GM23338 (cell line): ENCODE measurements around the gene SRCAP. TPM values are rescaled to one million over a fixed set of nuclear protein-coding genes. Genes with fewer than 3 reads are reported as not detected.

ENCODE experiments used
- ATAC-seq: fragments of 200-7000 bp; cut with Tn5 transposase; 3 replicates; pipeline ENCODE4 v1.9.1; 2020
- DNase-seq: peaks from one replicate; pipeline ENCODE4 v3.0.0-alpha.2; 2015; ENCODE audit warnings: low spot score
- H2AFZ ChIP-seq: fragments of 200-600 bp; sonication (generic); 2 replicates; pipeline ENCODE4 v1.8.0; 2016; ENCODE audit warnings: antibody characterized with exemption, mild to moderate bottlenecking, moderate library complexity
- H3F3A ChIP-seq: fragments of 200-600 bp; sonication (generic); replicated peaks from 2 replicates; pipeline ENCODE4 v1.8.0; 2017; ENCODE audit warnings: antibody characterized with exemption, mixed run types, low read depth
- H3K27ac ChIP-seq: fragments of 200-600 bp; sonication (generic); 2 replicates; pipeline ENCODE4 v1.6.1; 2016; ENCODE audit warnings: low read depth
- H3K27me3 ChIP-seq: fragments of 200-600 bp; sonication (generic); 2 replicates; pipeline ENCODE4 v1.8.0; 2016; ENCODE audit warnings: mild to moderate bottlenecking, mixed run types, moderate library complexity; ENCODE audit not compliant: insufficient read depth
- H3K36me3 ChIP-seq: fragments of 200-600 bp; sonication (generic); 2 replicates; pipeline ENCODE4 v1.8.0; 2016; ENCODE audit warnings: mild to moderate bottlenecking; ENCODE audit not compliant: insufficient read depth
- H3K4me1 ChIP-seq: fragments of 200-600 bp; sonication (generic); 2 replicates; pipeline ENCODE4 v1.8.0; 2016; ENCODE audit warnings: mild to moderate bottlenecking, moderate library complexity; ENCODE audit not compliant: insufficient read depth
- H3K4me2 ChIP-seq: fragments of 200-600 bp; sonication (generic); 2 replicates; pipeline ENCODE4 v1.7.1; 2017; ENCODE audit warnings: mixed run types
- H3K4me3 ChIP-seq: fragments of 200-600 bp; sonication (generic); 2 replicates; pipeline ENCODE4 v1.6.1; 2016; ENCODE audit warnings: mixed run types
- H3K79me2 ChIP-seq: fragments of 200-600 bp; sonication (generic); replicated peaks from 2 replicates; pipeline ENCODE4 v1.8.0; 2017; ENCODE audit warnings: mild to moderate bottlenecking; ENCODE audit not compliant: insufficient read depth
- H3K9me2 ChIP-seq: fragments of 200-600 bp; sonication (generic); 2 replicates; pipeline ENCODE4 v1.8.0; 2017; ENCODE audit not compliant: insufficient read depth
- H4K20me1 ChIP-seq: fragments of 200-600 bp; sonication (generic); replicated peaks from 2 replicates; pipeline ENCODE4 v1.8.0; 2017; ENCODE audit warnings: mild to moderate bottlenecking; ENCODE audit not compliant: insufficient read depth
- H3K27ac Mint-ChIP-seq: 2 replicates; pipeline ENCODE4 v1.8.0; 2020; ENCODE audit warnings: inconsistent platforms, mild to moderate bottlenecking, moderate library complexity, mixed read lengths
- H3K27me3 Mint-ChIP-seq: 3 replicates; pipeline ENCODE4 v1.8.0; 2022; ENCODE audit warnings: low read depth, mild to moderate bottlenecking, moderate library complexity, mixed read lengths, inconsistent platforms; ENCODE audit not compliant: insufficient read depth, poor library complexity
- H3K36me3 Mint-ChIP-seq: 3 replicates; pipeline ENCODE4 v1.8.0; 2021; ENCODE audit warnings: low read depth, mild to moderate bottlenecking, inconsistent platforms, moderate library complexity, mixed read lengths
- H3K4me1 Mint-ChIP-seq: 3 replicates; pipeline ENCODE4 v1.8.0; 2020; ENCODE audit warnings: mild to moderate bottlenecking, inconsistent platforms, mixed read lengths
- H3K4me3 Mint-ChIP-seq: 3 replicates; pipeline ENCODE4 v1.8.0; 2021; ENCODE audit warnings: moderate library complexity, mild to moderate bottlenecking, inconsistent platforms, mixed read lengths
- H3K9me3 Mint-ChIP-seq: 3 replicates; pipeline ENCODE4 v1.8.0; 2020; ENCODE audit warnings: moderate library complexity, mild to moderate bottlenecking, inconsistent platforms, mixed read lengths
- CREB1 ChIP-seq: fragments of 250-450 bp; sonication (Bioruptor Pico); IDR thresholded peaks from 2 replicates; pipeline ENCODE4 v1.5.0; 2020; ENCODE audit warnings: low read depth, mild to moderate bottlenecking, moderate library complexity
- EZH2 ChIP-seq: fragments of 200-600 bp; sonication (generic); IDR thresholded peaks from one replicate; pipeline ENCODE4 v1.8.0; 2017; ENCODE audit warnings: antibody characterized with exemption, mild to moderate bottlenecking, low read depth; ENCODE audit not compliant: unreplicated experiment
- EZH2phosphoT487 ChIP-seq: fragments of 200-600 bp; sonication (generic); IDR thresholded peaks from one replicate; pipeline ENCODE4 v1.8.1; 2018; ENCODE audit warnings: antibody characterized with exemption; ENCODE audit not compliant: unreplicated experiment
- JUNB ChIP-seq: IDR thresholded peaks from one replicate; pipeline ENCODE4 v1.6.1; 2016; ENCODE audit warnings: antibody characterized with exemption; ENCODE audit not compliant: unreplicated experiment
- NANOG ChIP-seq: IDR thresholded peaks from 2 replicates; pipeline ENCODE4 v1.6.1; 2016; ENCODE audit warnings: antibody characterized with exemption, borderline replicate concordance
- POLR2AphosphoS5 ChIP-seq: IDR thresholded peaks from 2 replicates; pipeline ENCODE4 v1.6.1; 2016; ENCODE audit warnings: antibody characterized with exemption, low read depth
- STAT1 ChIP-seq: IDR thresholded peaks from one replicate; pipeline ENCODE4 v1.6.1; 2016; ENCODE audit warnings: antibody characterized with exemption; ENCODE audit not compliant: unreplicated experiment
- ZNF114 ChIP-seq: fragments of 250-450 bp; sonication (Bioruptor Pico); IDR thresholded peaks from 2 replicates; pipeline ENCODE4 v1.5.0; 2020; ENCODE audit warnings: mild to moderate bottlenecking, moderate library complexity
- ZNF331 ChIP-seq: fragments of 250-450 bp; sonication (Bioruptor Pico); IDR thresholded peaks from 2 replicates; pipeline ENCODE4 v1.5.0; 2020; ENCODE audit warnings: low read depth, mild to moderate bottlenecking, moderate library complexity
- polyA plus RNA-seq: library from polyadenylated mRNA; unstranded; fragments of >200 nt; fragmentation: Nextera tagmentation; extraction: Ambion mirVana; gene quantifications from 2 replicates; pipeline ENCODE4 v1.2.1, GENCODE V29; 2016
- total RNA-seq: library from RNA; depleted of rRNA; stranded (reverse); fragments of >200 nt; shearing (Covaris generic); gene quantifications from 2 replicates; pipeline ENCODE4 v1.2.3, GENCODE V29; 2014
- TF ChIP-seq, protein P1 (sequence below): IDR thresholded peaks from 2 replicates; pipeline ENCODE4 v1.6.1; 2016; ENCODE audit warnings: antibody characterized with exemption
- TF ChIP-seq, protein P2 (sequence below): fragments of 250-450 bp; sonication (Bioruptor Pico); IDR thresholded peaks from 2 replicates; pipeline ENCODE4 v1.5.0; 2020; ENCODE audit warnings: mild to moderate bottlenecking, moderate library complexity
- TF ChIP-seq, protein P3 (sequence below), 2 experiments: fragments of 200-600 bp in 1 of 2; sonication (generic) in 1 of 2; conservative IDR thresholded peaks; 2 replicates each; pipeline versions ENCODE4 v1.5.1 to v1.6.1; 2016 to 2017; ENCODE audit warnings: antibody characterized with exemption in 2 of 2, low read depth in 2 of 2, mild to moderate bottlenecking in 2 of 2, moderate library complexity in 1 of 2
- TF ChIP-seq, protein P4 (sequence below): IDR thresholded peaks from one replicate; pipeline ENCODE4 v1.6.1; 2018; ENCODE audit warnings: antibody characterized with exemption; ENCODE audit not compliant: unreplicated experiment

Gene SRCAP
- total and polyA plus RNA-seq, 2 experiments from 2014 or later = 15.3 to 38.4 TPM

DNA sequence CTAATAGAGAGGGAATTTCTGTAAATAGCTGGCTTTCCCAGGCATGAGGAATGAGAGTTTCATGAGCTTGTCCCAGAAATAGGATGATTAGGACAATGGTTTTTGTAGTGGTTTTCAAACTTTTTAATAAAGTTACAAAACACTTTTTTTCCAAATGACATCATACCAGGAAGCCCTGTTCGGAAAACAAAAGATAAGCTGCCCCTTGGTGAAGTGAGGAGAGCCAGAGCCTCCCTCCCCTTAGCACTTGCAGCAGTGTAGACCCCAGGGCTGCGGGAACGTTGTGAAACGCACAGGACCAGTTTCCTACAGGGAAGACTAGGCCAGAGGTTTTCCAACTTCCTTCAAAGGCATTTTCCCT, 33.2 kb upstream of the SRCAP start:
- Histone ChIP-seq H3K4me1 (no peaks in the 10 kb centered on the region), H3K27me3 (peaks cover 85% of the 10 kb centered on the region), H3F3A (no peaks in the 10 kb centered on the region; the same call in 1 of the 2 replicates), H3K79me2 (no peaks in the 10 kb centered on the region), H2AFZ (no peak overlapping the region), H3K27ac (no peak overlapping the region), H3K9me2 (no peaks in the 10 kb centered on the region), H3K4me3 (no peak overlapping the region), H4K20me1 (peaks cover 27% of the 10 kb centered on the region), H3K36me3 (no peaks in the 10 kb centered on the region), H3K4me2 (no peak overlapping the region)
- H3K4me3 Mint-ChIP-seq = no peak overlapping the region
- H3K36me3 Mint-ChIP-seq = peaks cover 39% of the 10 kb centered on the region
- no peak for DNase-seq
- no peaks in the 10 kb centered on the region for H3K4me1 Mint-ChIP-seq
- peaks cover 66% of the 10 kb centered on the region for H3K27me3 Mint-ChIP-seq
- H3K9me3 Mint-ChIP-seq = no peaks in the 10 kb centered on the region
- H3K27ac Mint-ChIP-seq = no peak overlapping the region
- no peak for ATAC-seq
- no peak for TF ChIP-seq NANOG
- no peak for TF ChIP-seq STAT1
- TF ChIP-seq CREB1 (CRISPR knock-in tag) = no peak
- no peak for TF ChIP-seq ZNF331 (CRISPR knock-in tag)
- TF ChIP-seq EZH2phosphoT487 = no peak
- TF ChIP-seq, protein P1, sequence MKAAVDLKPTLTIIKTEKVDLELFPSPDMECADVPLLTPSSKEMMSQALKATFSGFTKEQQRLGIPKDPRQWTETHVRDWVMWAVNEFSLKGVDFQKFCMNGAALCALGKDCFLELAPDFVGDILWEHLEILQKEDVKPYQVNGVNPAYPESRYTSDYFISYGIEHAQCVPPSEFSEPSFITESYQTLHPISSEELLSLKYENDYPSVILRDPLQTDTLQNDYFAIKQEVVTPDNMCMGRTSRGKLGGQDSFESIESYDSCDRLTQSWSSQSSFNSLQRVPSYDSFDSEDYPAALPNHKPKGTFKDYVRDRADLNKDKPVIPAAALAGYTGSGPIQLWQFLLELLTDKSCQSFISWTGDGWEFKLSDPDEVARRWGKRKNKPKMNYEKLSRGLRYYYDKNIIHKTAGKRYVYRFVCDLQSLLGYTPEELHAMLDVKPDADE = no peak
- TF ChIP-seq POLR2AphosphoS5 = no peak
- TF ChIP-seq, protein P2, sequence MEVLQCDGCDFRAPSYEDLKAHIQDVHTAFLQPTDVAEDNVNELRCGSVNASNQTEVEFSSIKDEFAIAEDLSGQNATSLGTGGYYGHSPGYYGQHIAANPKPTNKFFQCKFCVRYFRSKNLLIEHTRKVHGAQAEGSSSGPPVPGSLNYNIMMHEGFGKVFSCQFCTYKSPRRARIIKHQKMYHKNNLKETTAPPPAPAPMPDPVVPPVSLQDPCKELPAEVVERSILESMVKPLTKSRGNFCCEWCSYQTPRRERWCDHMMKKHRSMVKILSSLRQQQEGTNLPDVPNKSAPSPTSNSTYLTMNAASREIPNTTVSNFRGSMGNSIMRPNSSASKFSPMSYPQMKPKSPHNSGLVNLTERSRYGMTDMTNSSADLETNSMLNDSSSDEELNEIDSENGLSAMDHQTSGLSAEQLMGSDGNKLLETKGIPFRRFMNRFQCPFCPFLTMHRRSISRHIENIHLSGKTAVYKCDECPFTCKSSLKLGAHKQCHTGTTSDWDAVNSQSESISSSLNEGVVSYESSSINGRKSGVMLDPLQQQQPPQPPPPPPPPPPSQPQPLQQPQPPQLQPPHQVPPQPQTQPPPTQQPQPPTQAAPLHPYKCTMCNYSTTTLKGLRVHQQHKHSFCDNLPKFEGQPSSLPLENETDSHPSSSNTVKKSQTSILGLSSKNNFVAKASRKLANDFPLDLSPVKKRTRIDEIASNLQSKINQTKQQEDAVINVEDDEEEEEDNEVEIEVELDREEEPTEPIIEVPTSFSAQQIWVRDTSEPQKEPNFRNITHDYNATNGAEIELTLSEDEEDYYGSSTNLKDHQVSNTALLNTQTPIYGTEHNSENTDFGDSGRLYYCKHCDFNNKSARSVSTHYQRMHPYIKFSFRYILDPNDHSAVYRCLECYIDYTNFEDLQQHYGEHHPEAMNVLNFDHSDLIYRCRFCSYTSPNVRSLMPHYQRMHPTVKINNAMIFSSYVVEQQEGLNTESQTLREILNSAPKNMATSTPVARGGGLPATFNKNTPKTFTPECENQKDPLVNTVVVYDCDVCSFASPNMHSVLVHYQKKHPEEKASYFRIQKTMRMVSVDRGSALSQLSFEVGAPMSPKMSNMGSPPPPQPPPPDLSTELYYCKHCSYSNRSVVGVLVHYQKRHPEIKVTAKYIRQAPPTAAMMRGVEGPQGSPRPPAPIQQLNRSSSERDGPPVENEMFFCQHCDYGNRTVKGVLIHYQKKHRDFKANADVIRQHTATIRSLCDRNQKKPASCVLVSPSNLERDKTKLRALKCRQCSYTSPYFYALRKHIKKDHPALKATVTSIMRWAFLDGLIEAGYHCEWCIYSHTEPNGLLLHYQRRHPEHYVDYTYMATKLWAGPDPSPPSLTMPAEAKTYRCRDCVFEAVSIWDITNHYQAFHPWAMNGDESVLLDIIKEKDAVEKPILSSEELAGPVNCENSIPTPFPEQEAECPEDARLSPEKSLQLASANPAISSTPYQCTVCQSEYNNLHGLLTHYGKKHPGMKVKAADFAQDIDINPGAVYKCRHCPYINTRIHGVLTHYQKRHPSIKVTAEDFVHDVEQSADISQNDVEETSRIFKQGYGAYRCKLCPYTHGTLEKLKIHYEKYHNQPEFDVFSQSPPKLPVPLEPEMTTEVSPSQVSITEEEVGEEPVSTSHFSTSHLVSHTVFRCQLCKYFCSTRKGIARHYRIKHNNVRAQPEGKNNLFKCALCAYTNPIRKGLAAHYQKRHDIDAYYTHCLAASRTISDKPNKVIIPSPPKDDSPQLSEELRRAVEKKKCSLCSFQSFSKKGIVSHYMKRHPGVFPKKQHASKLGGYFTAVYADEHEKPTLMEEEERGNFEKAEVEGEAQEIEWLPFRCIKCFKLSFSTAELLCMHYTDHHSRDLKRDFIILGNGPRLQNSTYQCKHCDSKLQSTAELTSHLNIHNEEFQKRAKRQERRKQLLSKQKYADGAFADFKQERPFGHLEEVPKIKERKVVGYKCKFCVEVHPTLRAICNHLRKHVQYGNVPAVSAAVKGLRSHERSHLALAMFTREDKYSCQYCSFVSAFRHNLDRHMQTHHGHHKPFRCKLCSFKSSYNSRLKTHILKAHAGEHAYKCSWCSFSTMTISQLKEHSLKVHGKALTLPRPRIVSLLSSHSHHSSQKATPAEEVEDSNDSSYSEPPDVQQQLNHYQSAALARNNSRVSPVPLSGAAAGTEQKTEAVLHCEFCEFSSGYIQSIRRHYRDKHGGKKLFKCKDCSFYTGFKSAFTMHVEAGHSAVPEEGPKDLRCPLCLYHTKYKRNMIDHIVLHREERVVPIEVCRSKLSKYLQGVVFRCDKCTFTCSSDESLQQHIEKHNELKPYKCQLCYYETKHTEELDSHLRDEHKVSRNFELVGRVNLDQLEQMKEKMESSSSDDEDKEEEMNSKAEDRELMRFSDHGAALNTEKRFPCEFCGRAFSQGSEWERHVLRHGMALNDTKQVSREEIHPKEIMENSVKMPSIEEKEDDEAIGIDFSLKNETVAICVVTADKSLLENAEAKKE (CRISPR knock-in tag) = no peak
- TF ChIP-seq ZNF114 (CRISPR knock-in tag) = no peak
- no peak for TF ChIP-seq EZH2
- TF ChIP-seq, protein P3, sequence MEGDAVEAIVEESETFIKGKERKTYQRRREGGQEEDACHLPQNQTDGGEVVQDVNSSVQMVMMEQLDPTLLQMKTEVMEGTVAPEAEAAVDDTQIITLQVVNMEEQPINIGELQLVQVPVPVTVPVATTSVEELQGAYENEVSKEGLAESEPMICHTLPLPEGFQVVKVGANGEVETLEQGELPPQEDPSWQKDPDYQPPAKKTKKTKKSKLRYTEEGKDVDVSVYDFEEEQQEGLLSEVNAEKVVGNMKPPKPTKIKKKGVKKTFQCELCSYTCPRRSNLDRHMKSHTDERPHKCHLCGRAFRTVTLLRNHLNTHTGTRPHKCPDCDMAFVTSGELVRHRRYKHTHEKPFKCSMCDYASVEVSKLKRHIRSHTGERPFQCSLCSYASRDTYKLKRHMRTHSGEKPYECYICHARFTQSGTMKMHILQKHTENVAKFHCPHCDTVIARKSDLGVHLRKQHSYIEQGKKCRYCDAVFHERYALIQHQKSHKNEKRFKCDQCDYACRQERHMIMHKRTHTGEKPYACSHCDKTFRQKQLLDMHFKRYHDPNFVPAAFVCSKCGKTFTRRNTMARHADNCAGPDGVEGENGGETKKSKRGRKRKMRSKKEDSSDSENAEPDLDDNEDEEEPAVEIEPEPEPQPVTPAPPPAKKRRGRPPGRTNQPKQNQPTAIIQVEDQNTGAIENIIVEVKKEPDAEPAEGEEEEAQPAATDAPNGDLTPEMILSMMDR (conservative IDR thresholded peaks at IDR 0.05; ENCODE audit: low read depth in 2 of 2) = no peak
- no peak for TF ChIP-seq JUNB
- TF ChIP-seq, protein P4, sequence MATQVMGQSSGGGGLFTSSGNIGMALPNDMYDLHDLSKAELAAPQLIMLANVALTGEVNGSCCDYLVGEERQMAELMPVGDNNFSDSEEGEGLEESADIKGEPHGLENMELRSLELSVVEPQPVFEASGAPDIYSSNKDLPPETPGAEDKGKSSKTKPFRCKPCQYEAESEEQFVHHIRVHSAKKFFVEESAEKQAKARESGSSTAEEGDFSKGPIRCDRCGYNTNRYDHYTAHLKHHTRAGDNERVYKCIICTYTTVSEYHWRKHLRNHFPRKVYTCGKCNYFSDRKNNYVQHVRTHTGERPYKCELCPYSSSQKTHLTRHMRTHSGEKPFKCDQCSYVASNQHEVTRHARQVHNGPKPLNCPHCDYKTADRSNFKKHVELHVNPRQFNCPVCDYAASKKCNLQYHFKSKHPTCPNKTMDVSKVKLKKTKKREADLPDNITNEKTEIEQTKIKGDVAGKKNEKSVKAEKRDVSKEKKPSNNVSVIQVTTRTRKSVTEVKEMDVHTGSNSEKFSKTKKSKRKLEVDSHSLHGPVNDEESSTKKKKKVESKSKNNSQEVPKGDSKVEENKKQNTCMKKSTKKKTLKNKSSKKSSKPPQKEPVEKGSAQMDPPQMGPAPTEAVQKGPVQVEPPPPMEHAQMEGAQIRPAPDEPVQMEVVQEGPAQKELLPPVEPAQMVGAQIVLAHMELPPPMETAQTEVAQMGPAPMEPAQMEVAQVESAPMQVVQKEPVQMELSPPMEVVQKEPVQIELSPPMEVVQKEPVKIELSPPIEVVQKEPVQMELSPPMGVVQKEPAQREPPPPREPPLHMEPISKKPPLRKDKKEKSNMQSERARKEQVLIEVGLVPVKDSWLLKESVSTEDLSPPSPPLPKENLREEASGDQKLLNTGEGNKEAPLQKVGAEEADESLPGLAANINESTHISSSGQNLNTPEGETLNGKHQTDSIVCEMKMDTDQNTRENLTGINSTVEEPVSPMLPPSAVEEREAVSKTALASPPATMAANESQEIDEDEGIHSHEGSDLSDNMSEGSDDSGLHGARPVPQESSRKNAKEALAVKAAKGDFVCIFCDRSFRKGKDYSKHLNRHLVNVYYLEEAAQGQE = no peak
